Neural cell (in vitro differentiated cells): Measurements from ENCODE around the gene HOXB5.

Experiments used
- EP300 ChIP-seq: fragments of 450-650 bp; conservative IDR thresholded peaks from 2 replicates; pipeline ENCODE4 v1.6.1; 2014; ENCODE audit warnings: antibody characterized with exemption, mild to moderate bottlenecking, moderate library complexity; ENCODE audit not compliant: poor library complexity, severe bottlenecking
- EZH2 ChIP-seq: fragments of 200-600, 300-800 bp; shearing (Covaris generic), sonication (generic); IDR thresholded peaks from 2 replicates; pipeline ENCODE4 v1.6.1; 2014; ENCODE audit warnings: antibody characterized with exemption, low read length, borderline replicate concordance, mild to moderate bottlenecking; ENCODE audit not compliant: insufficient read depth, poor library complexity, severe bottlenecking
- POLR2AphosphoS5 ChIP-seq: IDR thresholded peaks from 2 replicates; pipeline ENCODE4 v1.6.1; 2012
- RAD21 ChIP-seq: fragments of 450-650 bp; conservative IDR thresholded peaks from 2 replicates; pipeline ENCODE4 v1.6.1; 2014; ENCODE audit warnings: antibody characterized with exemption, mild to moderate bottlenecking, moderate library complexity
- SMC3 ChIP-seq: fragments of 450-650 bp; conservative IDR thresholded peaks from 2 replicates; pipeline ENCODE4 v1.6.1; 2014; ENCODE audit warnings: antibody characterized with exemption, mild to moderate bottlenecking, moderate library complexity; ENCODE audit not compliant: poor library complexity
- TAF1 ChIP-seq: IDR thresholded peaks from 2 replicates; pipeline ENCODE4 v1.6.1; 2012; ENCODE audit warnings: low read depth
- TF ChIP-seq, protein P1 (sequence below): fragments of 450-650 bp; IDR thresholded peaks from 2 replicates; pipeline ENCODE4 v1.5.1; 2014; ENCODE audit warnings: antibody characterized with exemption, mild to moderate bottlenecking, moderate library complexity; ENCODE audit not compliant: poor library complexity, severe bottlenecking

GRCh38 chr17:48569674-48570324 lies 23.8 kb downstream of the HOXB5 start:
- TF ChIP-seq, protein P1, sequence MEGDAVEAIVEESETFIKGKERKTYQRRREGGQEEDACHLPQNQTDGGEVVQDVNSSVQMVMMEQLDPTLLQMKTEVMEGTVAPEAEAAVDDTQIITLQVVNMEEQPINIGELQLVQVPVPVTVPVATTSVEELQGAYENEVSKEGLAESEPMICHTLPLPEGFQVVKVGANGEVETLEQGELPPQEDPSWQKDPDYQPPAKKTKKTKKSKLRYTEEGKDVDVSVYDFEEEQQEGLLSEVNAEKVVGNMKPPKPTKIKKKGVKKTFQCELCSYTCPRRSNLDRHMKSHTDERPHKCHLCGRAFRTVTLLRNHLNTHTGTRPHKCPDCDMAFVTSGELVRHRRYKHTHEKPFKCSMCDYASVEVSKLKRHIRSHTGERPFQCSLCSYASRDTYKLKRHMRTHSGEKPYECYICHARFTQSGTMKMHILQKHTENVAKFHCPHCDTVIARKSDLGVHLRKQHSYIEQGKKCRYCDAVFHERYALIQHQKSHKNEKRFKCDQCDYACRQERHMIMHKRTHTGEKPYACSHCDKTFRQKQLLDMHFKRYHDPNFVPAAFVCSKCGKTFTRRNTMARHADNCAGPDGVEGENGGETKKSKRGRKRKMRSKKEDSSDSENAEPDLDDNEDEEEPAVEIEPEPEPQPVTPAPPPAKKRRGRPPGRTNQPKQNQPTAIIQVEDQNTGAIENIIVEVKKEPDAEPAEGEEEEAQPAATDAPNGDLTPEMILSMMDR = no peak
- TF ChIP-seq TAF1 (no peak), EZH2 (no peak), EP300 (no peak), SMC3 (no peak), RAD21 (no peak), POLR2AphosphoS5 (no peak)
